ENCODE measurements around the gene RTF2.

- TF ChIP-seq PRDM4 (CRISPR knock-in tag; IDR thresholded peaks at IDR 0.05; ENCODE audit: borderline replicate concordance) = no peak
- TF ChIP-seq CEBPG (CRISPR knock-in tag; IDR thresholded peaks at IDR 0.05) = no peak
- TF ChIP-seq ZBTB10 (CRISPR knock-in tag; IDR thresholded peaks at IDR 0.05; ENCODE audit: borderline replicate concordance) = no peak
These were observed 43.5 kb upstream of the RTF2 start for GRCh38 chr20:56424931-56425330.
